ENCODE data around the gene GRIK1. TPM values are rescaled to one million over a fixed set of nuclear protein-coding genes. Genes with fewer than 3 reads are reported as not detected.

The GRIK1 gene
- total RNA-seq, 4 donors from 2014 or later = 0.30 to 0.76 (median 0.36) TPM

GRCh38 chr21:29762570-29763082, 177.2 kb downstream of the GRIK1 start:
- DNase-seq (ENCODE audit: low spot score in 2 of 2) = no peak
- WGBS, 2 donors = 66 to 72% methylated on average over 2 of the region's 2 CpGs
- intact Hi-C loops (cut with DNase I; ENCODE audit: low total_unique reads) = no loop called here
- no peak overlapping the region for H3K4me3 ChIP-seq (ENCODE audit: low read depth, poor library complexity, severe bottlenecking)
- no peak for TF ChIP-seq POLR2A (IDR thresholded peaks at IDR 0.05)
- TF ChIP-seq, protein P1, sequence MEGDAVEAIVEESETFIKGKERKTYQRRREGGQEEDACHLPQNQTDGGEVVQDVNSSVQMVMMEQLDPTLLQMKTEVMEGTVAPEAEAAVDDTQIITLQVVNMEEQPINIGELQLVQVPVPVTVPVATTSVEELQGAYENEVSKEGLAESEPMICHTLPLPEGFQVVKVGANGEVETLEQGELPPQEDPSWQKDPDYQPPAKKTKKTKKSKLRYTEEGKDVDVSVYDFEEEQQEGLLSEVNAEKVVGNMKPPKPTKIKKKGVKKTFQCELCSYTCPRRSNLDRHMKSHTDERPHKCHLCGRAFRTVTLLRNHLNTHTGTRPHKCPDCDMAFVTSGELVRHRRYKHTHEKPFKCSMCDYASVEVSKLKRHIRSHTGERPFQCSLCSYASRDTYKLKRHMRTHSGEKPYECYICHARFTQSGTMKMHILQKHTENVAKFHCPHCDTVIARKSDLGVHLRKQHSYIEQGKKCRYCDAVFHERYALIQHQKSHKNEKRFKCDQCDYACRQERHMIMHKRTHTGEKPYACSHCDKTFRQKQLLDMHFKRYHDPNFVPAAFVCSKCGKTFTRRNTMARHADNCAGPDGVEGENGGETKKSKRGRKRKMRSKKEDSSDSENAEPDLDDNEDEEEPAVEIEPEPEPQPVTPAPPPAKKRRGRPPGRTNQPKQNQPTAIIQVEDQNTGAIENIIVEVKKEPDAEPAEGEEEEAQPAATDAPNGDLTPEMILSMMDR (IDR thresholded peaks at IDR 0.05) = no peak

- DNase-seq (ENCODE audit: low spot score in 2 of 2) = no peak
- TF ChIP-seq, protein P1 (IDR thresholded peaks at IDR 0.05) = no peak
- TF ChIP-seq POLR2A (IDR thresholded peaks at IDR 0.05) = no peak
- WGBS, 2 donors = 30 to 34% methylated on average over 3 of the region's 3 CpGs
- intact Hi-C loops (cut with DNase I; ENCODE audit: low total_unique reads) = no loop called here
- H3K4me3 ChIP-seq (ENCODE audit: low read depth, poor library complexity, severe bottlenecking) = no peak overlapping the region
These were observed 186.6 kb downstream of the GRIK1 start for GRCh38 chr21:29753216-29753615.

GRCh38 chr21:29751473-29752185, 188.2 kb downstream of the GRIK1 start:
- intact Hi-C loops (cut with DNase I; ENCODE audit: low total_unique reads) = no loop called here
- no peak for DNase-seq (ENCODE audit: low spot score in 2 of 2)
- 85 to 94% methylated on average over 7 of the region's 7 CpGs for WGBS, 2 donors
- no peak overlapping the region for H3K4me3 ChIP-seq (ENCODE audit: low read depth, poor library complexity, severe bottlenecking)
- TF ChIP-seq POLR2A (IDR thresholded peaks at IDR 0.05) = no peak
- TF ChIP-seq, protein P1 (IDR thresholded peaks at IDR 0.05) = no peak

DNA sequence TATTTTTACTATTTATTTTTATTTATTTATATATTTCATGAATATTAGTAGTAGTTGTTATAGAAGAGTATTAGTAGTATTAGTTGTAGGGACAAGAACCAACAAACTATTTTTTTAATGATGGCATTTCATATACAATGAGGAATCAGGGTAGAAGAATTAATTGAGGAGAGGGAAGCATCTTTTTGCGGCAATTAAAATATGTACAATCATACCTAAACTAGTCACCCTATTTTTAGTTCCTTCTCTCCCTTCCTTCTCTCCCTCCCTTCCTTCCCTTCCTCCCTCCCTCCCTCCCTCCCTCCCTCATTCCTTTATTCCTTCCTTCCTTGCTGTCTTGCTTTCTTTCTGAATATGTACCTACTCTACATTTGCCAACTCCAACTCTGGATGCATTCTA, 189.8 kb downstream of the GRIK1 start:
- no peak overlapping the region for H3K4me3 ChIP-seq (ENCODE audit: low read depth, poor library complexity, severe bottlenecking)
- intact Hi-C loops (cut with DNase I; ENCODE audit: low total_unique reads) = no loop called here
- no peak for TF ChIP-seq POLR2A (IDR thresholded peaks at IDR 0.05)
- TF ChIP-seq, protein P1 (IDR thresholded peaks at IDR 0.05) = no peak
- WGBS, 2 donors = 84 to 90% methylated on average over 1 of the region's 1 CpG
- no peak for DNase-seq (ENCODE audit: low spot score in 2 of 2)

- TF ChIP-seq, protein P1 (IDR thresholded peaks at IDR 0.05) = no peak
- TF ChIP-seq POLR2A (IDR thresholded peaks at IDR 0.05) = no peak
- no peak overlapping the region for H3K4me3 ChIP-seq (ENCODE audit: low read depth, poor library complexity, severe bottlenecking)
- 91 to 92% methylated on average over 3 of the region's 3 CpGs for WGBS, 2 donors
- intact Hi-C loops (cut with DNase I; ENCODE audit: low total_unique reads) = no loop called here
- DNase-seq (ENCODE audit: low spot score in 2 of 2) = no peak
These were observed 190.6 kb downstream of the GRIK1 start for GRCh38 chr21:29749223-29749622.
